NT2/D1 (cell line): Measurements from ENCODE around the gene SRRM4.

Experiments
- YY1 ChIP-seq: IDR thresholded peaks from 2 replicates; pipeline ENCODE4 v1.6.1; 2011; ENCODE audit not compliant: insufficient read length, insufficient read depth
- ZNF274 ChIP-seq: IDR thresholded peaks from 2 replicates; pipeline ENCODE4 v1.6.1; 2011; ENCODE audit warnings: mild to moderate bottlenecking, low read depth, low read length

- TF ChIP-seq ZNF274 (no peak), YY1 (no peak)
Measured at GRCh38 chr12:119117936-119118335, 136.6 kb downstream of the SRRM4 start.
